Stimulated activated CD8-positive, alpha-beta memory T cell treated with anti-CD3 and anti-CD28 coated beads, Interleukin-12 subunit alpha, Interleukin-12 subunit beta, amount 100 ng/mL, for 24 hours (primary cell): Measurements from ENCODE around the gene SUN3.
A peak's percentile ranks its signal among the peaks of the same experiment; 100 is the strongest.

ENCODE experiments used
- DNase-seq: peaks from one replicate; pipeline ENCODE4 v3.0.0-alpha.2; 2020; ENCODE audit errors: extremely low read depth

Gene SUN3

DNA sequence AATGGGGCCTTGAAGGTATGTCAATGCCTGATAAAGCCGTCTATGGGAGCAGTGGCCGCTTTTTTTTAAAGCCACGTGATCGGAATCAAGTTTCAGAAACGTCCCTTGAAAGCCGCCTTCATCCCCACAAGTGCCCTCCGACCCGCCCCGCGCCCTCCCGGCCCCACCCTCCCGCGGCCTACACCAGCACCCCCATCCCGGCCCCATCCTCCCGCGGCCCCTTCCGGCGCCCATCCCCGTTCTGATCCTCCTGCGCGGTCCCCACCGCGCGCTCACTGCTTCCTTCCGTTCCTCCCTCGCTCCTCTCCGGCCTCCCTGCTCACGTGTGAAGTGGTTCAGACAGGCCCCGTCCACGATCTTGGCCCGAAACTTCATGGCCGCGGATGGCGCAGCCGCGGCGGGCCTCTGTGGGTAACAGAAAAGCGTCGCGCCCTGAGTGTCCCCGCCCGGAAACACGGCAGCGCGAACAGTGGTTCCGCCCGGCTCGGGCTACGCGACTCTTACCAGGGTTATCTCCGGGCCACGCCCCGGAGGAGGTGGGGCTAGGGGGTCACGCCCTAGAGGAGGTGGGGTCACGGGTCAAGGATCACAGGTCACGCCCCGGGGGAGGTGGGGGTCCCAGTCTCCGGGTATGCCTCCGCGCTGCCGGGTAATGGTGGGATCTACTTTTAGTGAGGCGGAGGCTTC, 49.6 kb downstream of the SUN3 start, which contains the start of gene HUS1:
Gene HUS1, minus strand, starts transcription at position 471 of the 687 bp plus-strand sequence. Its CDS starts 96 bp downstream, at position 375.
- peak; percentile 80 for DNase-seq

DNA sequence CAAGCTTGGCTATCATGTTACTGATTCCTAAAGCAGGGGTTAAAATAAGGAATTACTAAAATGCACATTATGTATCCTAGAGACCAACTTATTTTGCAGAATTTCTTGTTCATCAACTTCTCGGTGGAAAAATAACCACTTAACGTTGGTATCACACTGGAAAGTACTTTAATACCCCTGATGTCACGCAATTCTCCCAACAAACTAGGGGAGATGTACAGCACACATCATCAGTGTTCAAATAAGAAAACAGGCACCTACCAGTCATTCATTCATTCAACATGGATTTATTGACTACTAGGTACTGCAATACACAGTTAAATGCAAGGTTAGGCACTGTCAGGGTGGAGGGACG, 50.1 kb downstream of the SUN3 start:
- DNase-seq, result no peak

DNA sequence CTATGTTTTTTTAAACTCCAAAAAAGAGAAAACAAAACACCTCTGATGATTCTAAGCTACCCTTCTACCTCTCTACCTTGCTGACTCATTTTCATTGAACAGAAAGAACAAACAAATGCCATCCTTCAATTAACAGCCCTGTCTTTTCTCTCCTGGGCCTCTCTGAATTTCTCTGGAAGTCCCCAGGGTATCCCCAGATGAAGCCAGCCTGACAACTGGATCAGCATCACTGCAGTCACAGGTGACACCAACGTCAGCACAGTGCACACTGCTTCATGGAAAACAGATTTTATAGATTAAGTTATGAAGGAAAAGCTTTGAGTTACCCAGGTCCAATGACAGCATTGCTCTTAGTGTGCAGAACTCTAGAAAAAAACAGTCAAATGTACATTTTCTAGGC, 55.2 kb downstream of the SUN3 start:
- no peak for DNase-seq

DNA sequence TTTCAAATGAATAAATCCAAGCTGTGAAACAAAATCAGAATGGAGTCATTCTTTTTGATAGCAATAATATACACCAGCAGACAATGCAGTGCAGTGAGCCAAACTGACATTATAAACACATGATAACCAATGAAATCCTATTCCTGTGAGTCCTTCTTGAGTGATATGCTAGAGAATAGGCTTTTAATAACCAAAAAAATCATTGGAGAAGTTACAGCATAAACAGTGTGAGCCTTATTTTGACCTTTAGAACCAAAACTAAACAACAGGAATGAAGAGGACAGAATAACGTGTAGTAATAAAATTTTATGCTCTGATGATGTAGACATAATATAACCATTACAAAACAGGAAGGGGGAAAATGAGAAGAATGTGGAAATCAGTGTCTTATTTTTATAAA, 58.1 kb downstream of the SUN3 start:
- DNase-seq, result no peak

DNA sequence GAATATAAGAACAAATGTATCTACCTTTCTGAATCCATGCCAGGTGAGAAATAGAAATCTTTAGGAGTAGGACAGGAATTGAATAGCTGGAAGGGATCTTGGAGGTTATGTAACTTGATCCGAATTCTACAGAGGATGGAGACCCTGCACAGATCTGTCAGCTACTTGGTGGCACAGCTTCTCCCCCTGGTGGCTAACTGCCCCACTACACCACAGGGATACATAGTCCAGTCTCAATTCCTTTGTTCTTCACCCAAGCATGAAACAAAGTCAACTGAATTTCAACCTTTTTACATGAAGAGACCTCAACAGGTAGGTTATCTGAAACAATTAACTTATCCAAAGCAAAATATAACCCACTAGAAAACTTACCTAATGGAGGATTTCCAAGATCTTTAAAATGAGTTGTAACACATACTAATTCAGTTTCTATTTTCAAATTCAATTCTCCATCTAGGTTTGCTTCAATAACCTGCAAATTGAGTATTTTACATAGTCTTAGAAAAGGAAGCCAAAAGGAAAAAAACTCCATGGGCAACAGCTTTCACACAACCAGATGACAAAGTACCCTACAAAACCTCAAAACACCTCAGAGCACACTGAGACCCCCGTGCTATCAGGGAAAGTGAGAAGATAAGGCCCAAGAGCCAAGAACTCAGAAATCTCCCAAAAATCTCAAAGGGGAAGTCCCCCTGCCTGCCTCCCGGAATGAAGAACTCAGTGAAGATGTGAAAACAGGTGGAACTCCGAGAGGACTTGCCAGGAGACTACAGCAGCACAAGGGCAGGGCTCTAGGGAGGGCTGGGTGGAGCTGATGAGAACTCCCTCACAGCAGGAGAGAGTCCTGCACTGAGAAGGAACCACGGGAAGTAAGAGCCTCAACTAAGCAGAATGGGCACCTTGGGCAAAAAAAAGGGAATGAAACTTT, 59.8 kb downstream of the SUN3 start:
- DNase-seq, result peak; percentile 11

DNA sequence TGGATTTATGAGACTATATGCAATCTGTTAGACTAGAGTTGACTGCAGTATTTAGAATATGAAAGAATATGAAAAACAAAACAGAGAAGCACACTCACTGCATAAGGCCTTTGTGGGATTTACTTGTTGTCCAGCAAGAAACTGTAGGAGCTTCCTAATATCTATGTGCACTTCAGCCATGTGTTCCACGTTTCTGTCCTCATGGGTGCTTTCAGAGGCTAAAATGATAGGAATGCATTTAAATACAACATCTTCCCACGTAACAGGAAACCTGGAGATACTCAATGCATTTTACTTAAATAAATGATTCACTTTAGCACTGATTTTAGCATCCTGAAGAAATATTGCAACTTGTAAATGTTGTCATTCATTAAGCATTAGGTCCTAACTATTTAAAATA, 61.2 kb downstream of the SUN3 start:
- DNase-seq, result no peak

DNA sequence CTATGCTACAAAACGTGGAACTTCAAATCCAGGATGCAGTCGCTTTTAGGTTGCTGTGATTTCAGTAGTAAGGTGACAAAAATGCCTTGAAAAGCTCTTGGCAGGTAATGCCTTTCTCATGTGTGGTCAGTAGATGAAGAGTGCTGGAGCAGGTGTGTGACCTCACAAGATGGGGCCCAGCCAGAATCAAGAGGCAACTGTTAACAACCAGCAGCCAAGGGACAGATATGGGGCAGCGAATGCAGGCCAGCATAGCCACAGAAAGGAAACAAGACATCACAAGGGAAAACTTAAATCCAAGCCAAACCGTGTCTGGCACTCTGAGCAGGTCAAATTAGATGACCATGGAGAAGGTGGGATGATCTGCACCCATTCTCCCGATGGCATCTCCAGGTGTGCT, 61.8 kb downstream of the SUN3 start:
- DNase-seq, result no peak

DNA sequence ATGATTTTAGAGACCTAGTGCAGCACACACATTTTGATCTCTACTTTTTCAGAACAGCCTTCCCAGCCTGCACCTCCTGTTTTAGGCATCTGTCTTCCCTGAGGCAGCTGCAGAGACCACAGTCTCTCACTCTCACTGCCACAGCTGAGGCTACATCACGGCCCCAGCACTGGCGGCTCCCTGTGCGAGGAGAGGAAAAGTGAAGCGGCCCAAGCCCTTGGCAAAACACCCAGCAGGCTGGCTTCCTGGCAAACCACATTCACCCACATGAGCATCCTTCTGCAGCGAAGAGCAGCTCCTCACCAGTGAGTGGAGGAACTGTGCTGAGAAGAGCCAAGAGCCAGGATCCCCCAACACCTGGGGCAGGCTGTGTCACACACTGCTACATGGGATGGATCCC, 63.5 kb downstream of the SUN3 start:
- DNase-seq, result no peak

DNA sequence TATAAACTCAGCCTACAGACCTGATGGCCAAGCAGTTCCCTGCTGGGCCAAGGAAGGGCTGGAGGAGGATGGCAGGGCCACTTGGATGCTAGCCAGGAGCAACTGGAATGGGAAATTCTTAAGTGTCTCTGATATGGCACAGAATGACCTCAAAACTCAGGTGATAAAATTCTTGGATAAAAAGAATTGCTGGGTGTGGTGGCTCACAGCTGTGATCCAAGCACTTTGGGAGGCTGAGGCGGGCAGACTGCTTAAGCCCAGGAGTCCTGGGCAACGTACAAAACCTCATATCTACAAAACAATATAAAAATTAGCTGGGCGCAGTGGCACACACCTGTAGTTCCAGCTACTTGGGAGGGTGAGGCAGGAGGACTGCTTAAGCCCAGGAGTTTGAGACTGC, 66.6 kb downstream of the SUN3 start:
- DNase-seq, result no peak

DNA sequence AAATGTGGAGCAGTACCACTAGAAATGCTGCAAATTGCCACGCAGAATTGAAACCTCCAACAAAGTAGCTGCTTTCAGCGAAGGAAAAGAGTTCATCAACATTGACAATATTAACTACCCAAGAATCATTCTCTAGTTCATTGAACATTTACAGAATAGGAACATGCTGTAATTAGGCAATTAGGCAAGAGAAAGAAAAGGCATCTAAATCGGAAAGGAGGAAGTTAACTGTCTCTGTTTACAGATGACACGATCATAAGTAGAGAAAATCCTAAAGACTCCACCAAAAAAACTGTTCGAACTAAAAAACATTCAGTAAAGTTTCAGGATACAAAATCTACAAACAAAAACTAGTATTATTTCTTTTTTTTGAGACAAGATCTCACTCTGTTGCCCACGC, 71.8 kb downstream of the SUN3 start:
- DNase-seq, result no peak

DNA sequence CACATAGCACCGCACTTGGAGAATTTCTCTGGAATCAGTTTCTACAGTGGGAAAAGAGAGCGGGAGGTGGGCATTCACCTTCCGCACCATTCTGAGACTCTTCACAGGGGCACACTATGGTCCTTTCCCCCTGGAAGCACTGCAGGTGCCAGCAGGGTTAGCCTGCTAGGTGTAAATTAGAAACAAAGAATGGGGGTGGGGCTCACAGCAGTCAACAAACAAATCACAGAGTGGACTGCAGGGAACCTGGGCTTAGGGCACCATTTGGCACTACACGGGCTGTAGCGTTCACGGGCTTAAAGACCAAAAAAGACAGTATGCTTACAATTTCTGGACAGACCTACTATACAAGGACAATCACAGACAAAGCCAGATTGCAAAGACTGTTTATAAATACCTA, 72.7 kb downstream of the SUN3 start:
- no peak for DNase-seq

DNA sequence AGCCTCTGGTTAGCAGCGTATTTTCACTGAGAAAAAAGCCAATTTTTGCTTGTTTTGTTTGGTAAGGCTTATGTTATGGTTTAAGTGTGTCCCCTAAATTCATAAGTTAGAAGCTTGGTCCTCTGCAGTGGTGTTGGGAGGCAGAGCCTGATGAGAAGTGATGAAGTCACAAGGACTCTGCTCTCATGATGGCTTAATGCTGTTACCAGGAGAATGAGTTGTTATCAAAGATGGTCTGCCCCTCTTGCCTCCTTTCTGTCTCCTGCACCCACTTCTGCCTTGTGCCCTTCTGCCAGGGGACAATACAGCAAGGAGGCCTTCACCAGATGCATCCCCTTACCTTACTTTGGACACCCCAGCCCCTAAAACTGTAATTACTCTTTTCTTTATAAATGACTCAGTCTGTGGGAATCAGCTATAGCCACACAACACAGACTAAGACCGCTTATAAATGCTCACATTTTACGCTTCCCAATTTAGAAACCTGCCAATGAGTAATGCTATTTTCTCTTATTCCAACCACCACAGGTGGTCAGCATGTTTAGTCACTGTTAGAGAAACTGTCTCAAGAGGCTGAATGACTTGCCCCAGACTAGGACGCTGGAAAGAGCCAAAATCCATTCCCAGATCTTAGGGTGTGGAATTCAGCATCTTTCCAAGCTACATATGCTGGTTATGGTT, 74.5 kb downstream of the SUN3 start:
- DNase-seq, result no peak

DNA sequence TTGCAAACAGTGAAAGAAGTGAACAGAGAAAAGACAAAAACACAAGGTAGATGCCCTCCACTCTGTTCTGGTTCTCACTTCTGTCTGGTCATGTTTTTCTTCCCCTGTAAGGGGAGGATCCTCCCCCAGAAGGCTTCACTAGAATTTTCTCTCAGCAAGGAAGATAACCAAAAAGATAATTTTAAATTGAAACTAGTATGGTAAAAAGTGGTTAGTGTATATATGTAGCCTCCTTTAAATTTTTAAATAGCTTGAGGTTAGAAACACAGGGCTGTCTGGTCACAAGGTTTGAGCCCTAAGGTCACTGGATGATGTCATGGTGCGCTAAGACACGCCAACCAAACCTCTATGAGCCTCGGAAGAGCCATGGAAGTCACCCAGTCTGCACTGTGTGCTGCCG, 75.1 kb downstream of the SUN3 start:
- DNase-seq, result no peak

DNA sequence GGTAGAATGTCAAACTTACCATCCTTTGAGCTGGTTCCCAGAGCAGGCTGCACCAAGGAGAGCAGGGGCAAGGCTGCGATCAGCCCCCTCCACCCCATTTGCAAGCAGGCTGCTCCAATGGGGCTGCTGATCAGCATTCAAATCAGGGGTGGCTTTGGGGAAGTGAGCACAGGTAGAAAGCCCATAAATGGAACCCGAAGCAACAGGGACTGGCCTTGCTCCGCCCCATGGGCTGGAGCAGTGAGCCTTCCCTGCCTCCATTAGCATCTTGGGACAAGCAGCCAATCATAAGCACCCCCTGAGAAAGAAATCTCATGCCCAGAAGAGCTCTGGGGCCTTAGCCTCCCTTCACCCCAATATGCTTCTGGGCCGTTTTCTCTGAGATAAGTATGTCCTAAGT, 76.7 kb downstream of the SUN3 start:
- DNase-seq, result no peak

DNA sequence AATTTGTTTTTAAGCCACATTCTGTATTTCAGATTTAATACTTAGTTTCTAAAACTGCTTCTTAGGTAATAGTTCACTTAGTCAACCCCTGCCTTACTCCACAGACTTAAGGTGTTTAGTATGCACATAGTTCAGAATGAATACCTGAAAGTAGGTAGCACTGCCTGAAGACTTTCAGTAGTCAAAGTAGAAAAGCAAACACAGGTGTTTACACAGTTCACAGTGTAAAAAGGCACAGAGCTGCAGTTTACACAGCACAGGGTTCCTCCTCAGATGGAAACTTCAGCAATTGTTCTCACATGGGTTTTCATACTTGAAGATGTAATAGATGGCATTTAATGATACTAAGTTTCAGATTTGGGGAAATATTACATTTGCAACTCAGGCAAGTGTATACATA, 77.5 kb downstream of the SUN3 start:
- no peak for DNase-seq

DNA sequence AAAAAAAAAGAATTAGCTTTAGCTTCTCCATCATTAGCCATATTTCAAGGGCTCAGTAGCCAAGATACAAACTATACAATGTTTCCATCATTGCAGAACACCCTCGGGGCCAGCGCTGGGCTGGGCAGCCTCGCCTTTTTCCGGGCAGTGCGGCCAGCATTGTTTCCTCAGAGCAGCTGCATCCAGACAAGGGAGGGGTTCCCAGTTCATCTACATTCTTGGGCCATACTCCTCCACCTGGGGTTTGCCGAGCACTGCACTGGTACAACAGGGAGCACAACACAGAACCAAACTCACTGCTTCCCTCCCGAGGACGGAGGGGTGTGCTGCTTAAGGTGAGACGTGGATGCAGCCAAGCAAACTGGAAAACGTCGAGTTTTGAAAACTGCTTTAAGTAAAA, 78.2 kb downstream of the SUN3 start:
- no peak for DNase-seq

DNA sequence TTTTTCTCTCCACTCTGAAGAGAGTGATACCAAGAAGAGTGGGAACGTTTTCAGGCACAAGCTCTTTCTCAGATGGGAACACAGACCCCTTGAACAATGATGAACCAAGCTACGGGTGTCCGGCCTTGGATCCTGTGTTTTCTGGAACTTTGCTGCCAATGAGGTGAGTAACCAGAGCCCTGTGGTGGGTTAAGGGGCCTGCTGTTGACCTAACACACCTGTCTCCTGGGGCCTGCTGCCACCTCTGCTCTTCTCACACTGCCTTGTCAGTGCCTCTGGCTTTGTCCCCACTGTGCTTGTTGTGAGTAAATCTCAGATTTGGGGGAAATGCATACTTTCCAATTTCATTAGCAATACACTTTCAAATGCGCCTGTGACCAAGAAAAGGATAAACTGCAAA, 79.2 kb downstream of the SUN3 start:
- no peak for DNase-seq

DNA sequence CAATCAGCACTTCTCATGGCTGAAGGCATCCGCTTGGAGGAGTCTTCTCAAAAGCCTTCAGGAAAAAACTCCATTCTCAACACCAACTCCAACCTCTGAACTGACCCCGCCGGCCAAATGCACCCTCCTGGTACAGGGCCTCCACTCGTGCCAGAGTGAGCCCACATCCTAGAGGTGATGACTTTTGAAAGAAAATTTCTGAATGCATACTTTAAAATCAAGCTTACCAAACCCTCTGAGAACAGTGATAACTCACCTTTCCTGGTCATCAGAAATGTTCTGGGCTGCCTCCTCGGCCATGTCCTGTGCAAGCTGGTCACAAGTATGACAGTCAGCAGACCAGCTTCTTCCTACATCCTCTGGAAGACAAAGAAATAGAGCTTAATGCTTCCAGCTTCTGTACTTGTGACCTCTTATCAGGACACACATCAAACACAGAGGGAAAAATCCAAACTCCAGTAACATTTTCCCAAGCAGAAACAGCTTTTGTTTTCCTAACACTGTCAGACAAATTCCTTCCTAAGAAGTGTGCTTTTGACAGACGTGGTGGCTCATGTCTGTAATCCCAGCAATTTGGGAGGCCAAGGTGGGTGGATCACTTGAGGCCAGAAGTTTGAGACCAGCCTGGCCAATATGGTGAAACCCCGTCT, 80.6 kb downstream of the SUN3 start, which contains the start of gene PKD1L1:
Gene PKD1L1, minus strand, starts transcription at position 326 of the 650 bp plus-strand sequence. Its CDS starts 26 bp downstream, at position 300.
- no peak for DNase-seq

DNA sequence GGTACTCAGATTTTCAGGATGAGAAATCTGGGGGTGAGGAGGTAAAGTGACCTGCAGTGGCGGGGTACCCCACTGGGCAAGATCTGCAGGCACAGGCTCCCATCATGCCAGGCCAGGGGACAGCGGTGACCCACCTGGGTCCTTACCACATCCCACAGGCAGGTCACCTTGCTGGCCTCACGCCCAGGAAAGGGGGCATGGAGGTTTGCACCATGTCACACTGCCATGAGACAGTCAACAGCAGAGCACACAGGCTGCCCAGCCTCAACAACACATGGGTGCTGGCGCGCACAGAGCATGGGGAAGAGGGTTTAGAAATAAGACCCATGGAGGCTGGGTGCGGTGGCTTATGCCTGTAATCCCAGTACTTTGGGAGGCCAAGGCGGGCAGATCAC, 81.6 kb downstream of the SUN3 start:
- DNase-seq, result no peak

DNA sequence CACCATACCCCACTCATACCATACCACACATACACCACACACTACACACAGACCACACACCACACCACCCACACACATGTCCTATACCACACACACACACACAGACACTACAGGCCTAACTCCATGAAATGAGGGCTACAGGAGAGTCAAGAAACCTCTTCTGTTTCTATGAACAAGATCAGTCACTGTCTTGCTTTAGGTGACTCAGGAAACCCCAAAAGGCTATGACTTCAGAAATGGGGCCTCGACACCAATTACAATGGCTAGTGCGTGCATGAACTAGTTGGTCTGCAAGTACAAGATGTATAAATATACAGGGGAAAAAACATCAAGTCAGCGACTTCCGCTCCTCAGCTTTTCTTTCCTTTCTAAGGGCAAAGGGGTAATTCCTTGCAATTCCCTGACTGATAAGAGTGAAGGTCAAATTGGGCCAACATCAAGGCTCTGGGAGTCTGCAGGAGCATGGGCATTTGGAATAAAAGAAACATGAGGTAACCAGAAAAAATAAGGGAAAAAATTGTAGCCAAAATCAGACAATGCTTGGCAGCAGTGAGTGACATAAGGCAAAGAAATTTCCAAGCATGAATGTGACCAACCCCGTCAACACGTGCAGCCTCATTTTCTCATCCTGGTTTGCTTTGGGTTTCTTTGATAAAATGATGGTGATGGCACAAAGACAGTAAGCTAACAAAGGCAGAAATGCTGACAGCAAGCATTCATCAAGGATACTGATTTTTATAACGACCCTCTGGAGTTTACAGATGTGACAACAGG, 82.1 kb downstream of the SUN3 start:
- DNase-seq, result no peak
